Left lung (tissue), 10 donors: ENCODE data around the gene SMC2. TPM values are rescaled to one million over a fixed set of nuclear protein-coding genes. Genes with fewer than 3 reads are reported as not detected.
A peak's percentile ranks its signal among the peaks of the same experiment; 100 is the strongest.

Experiments used
- ATAC-seq: fragments of 200-7000 bp; cut with Tn5 transposase; one replicate; pipeline ENCODE4 v1.9.1; 2020; ENCODE audit warnings: moderate library complexity
- DNase-seq, 4 donors: peaks; one replicate each; pipeline ENCODE4 v3.0.0-alpha.2; 2013 to 2020
- H3K27ac ChIP-seq, 2 donors: fragments of 200-600 bp; sonication (generic) in 1 of 2; one replicate each; pipeline versions ENCODE4 v1.5.0 to v1.8.0; 2020 to 2021
- H3K27me3 ChIP-seq, 2 donors: fragments of 200-600 bp; sonication (generic) in 1 of 2; one replicate each; pipeline versions ENCODE4 v1.5.0 to v1.8.0; 2020 to 2021
- H3K36me3 ChIP-seq, 2 donors: fragments of 200-600 bp; sonication (generic) in 1 of 2; one replicate each; pipeline versions ENCODE4 v1.5.0 to v1.8.0; 2020 to 2021
- H3K4me1 ChIP-seq, 2 donors: fragments of 200-600 bp; one replicate each; pipeline ENCODE4 v1.8.0; 2021
- H3K4me3 ChIP-seq, 2 donors: fragments of 200-600 bp; sonication (generic) in 1 of 2; one replicate each; pipeline versions ENCODE4 v1.5.0 to v1.8.0; 2020 to 2021; ENCODE audit warnings: mild to moderate bottlenecking in 1 of 2
- H3K9me3 ChIP-seq, 2 donors: fragments of 200-600 bp; sonication (generic) in 1 of 2; one replicate each; pipeline versions ENCODE4 v1.5.0 to v1.8.0; 2020 to 2021
- intact Hi-C, 2 donors: fragments of 100-400 bp; cut with DNase I; formaldehyde crosslinking; loops; one replicate each; pipeline versions ENCODE4 v1.11.2 to v1.14.2; 2022
- polyA plus RNA-seq, 6 donors: library from polyadenylated mRNA; unstranded; fragments of 120-200 nt; gene quantifications; one replicate each; pipeline ENCODE4 v1.2.1, GENCODE V29; 2013; ENCODE audit not compliant: insufficient read length in 6 of 6
- total RNA-seq, 2 donors: library from RNA; stranded (reverse); fragmentation: NEBNext Ultra II Directional; extraction: Animal tissue kit (Norgen Biotek cat#: 25700); gene quantifications; one replicate each; pipeline ENCODE4 v1.2.1, GENCODE V29; 2021
- TF ChIP-seq, protein P1 (sequence below), 2 donors: fragments of 200-600 bp; sonication (generic) in 1 of 2; IDR thresholded peaks; one replicate each; pipeline versions ENCODE4 v1.5.0 to v1.8.0; 2021; ENCODE audit warnings: antibody characterized with exemption in 2 of 2
- donor health status: DM: no; HTN: yes; CAD: no.
- donor health status: DM: no; HTN: no; CAD: no.

SMC2 gene
- total and polyA plus RNA-seq, 8 donors = 14.9 to 49.4 (median 31.5) TPM

DNA sequence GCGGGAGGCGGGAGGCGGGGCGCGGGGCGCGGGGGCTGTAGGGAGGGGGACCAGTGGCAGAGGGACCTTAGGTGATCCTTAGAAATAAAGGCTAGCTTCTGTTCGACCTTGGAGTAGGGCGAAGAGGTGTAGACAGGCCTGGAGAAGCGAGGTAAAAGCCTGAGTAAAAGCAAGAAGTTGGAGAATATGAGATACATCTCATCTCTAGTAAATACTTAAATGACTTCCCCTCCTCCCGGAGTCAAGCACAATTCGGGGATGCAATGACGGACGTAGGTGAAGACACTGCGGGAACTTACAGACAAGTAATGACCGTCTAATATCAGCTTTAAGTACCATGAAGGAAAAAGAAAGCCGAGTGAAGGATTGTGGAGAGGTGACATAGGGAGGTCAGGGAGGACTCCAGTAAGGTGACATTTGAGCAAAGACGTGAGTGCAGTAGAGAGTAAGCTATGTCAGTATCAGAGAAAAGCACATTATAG, 466 bp downstream of the SMC2 start:
- Histone ChIP-seq H3K36me3 (no peaks in the 10 kb centered on the region), H3K27me3 (no peaks in the 10 kb centered on the region), H3K9me3 (no peaks in the 10 kb centered on the region), H3K27ac (peak overlapping the region; percentile 96 to 97), H3K4me3 (peak overlapping the region; percentile 50 to 68), H3K4me1 (peaks cover 0 to 41% of the 10 kb centered on the region in 2 donors)
- DNase-seq (no peak), ATAC-seq (no peak)
- intact Hi-C loops = no loop called here
- TF ChIP-seq, protein P1, sequence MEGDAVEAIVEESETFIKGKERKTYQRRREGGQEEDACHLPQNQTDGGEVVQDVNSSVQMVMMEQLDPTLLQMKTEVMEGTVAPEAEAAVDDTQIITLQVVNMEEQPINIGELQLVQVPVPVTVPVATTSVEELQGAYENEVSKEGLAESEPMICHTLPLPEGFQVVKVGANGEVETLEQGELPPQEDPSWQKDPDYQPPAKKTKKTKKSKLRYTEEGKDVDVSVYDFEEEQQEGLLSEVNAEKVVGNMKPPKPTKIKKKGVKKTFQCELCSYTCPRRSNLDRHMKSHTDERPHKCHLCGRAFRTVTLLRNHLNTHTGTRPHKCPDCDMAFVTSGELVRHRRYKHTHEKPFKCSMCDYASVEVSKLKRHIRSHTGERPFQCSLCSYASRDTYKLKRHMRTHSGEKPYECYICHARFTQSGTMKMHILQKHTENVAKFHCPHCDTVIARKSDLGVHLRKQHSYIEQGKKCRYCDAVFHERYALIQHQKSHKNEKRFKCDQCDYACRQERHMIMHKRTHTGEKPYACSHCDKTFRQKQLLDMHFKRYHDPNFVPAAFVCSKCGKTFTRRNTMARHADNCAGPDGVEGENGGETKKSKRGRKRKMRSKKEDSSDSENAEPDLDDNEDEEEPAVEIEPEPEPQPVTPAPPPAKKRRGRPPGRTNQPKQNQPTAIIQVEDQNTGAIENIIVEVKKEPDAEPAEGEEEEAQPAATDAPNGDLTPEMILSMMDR (IDR thresholded peaks at IDR 0.05) = no peak

DNA sequence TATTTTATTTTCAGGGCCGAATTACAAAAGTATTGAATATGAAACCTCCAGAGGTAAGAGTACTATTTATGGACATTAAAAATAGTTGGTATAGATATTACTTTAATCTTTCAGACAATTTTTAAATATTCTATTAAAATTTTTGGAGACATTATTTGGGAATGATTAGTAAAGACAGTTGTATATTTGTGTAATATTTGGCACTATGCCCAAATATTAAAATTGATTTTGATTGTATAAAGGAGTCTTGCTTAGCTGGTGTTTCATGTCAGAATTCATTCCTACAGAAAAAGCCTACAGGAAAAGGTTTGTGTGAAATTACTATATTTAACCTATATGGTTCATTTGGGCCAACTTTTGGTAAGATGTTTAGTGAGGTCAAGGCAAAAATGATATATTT, 5.5 kb downstream of the SMC2 start:
- no peak for DNase-seq
- Histone ChIP-seq H3K4me1 (peaks cover 0 to 10% of the 10 kb centered on the region in 2 donors), H3K27me3 (no peaks in the 10 kb centered on the region), H3K27ac (no peak overlapping the region), H3K36me3 (peaks cover 0 to 46% of the 10 kb centered on the region in 2 donors), H3K9me3 (no peaks in the 10 kb centered on the region), H3K4me3 (no peak overlapping the region)
- ATAC-seq = no peak
- TF ChIP-seq, protein P1 (IDR thresholded peaks at IDR 0.05) = no peak
- intact Hi-C loops = no loop called here

DNA sequence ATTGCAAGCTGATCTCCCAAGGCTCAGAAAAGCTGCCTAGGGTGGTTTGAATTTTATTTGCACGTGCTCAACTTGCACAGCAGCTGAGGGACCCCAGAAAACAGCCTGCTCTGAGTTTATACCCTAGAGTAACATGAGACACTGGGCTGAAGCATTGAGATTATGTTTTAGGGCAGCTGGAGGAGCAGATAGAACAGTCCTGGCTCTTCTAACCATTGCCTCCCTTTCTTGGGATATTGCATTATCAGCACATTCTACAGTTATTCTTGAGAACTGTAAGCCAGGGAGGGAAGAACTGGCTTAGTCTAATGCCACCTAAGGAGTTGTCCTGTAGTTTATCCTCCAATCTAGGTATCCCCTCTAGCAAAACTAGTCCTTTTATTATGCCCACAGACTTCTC, 10.3 kb downstream of the SMC2 start:
- DNase-seq = no peak
- H3K4me1 ChIP-seq = no peaks in the 10 kb centered on the region
- TF ChIP-seq, protein P1 (IDR thresholded peaks at IDR 0.05) = no peak
- H3K27ac ChIP-seq = no peak overlapping the region
- H3K36me3 ChIP-seq = peaks cover 0 to 86% of the 10 kb centered on the region in 2 donors
- no peak for ATAC-seq
- no peak overlapping the region for H3K4me3 ChIP-seq
- no peaks in the 10 kb centered on the region for H3K27me3 ChIP-seq
- intact Hi-C loops = no loop called here
- H3K9me3 ChIP-seq = no peaks in the 10 kb centered on the region

DNA sequence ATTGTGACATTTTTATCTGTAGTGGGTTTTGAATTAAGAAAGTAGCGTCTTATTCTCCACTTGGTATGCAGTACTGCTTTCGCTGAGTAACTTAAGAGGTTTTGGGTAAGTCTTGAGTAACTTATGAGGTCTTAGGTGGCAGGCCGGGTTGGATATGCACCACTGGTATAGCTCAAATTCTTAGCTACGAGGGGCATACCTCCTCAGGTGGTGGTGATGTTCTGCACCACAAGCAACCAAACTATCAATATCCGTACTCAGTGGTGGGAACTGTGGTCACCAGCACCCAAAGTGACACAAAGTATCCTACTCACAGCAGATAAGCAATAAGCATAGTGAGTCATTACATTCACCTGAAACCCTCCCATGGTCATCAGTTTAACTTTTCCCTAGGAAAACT, 13.7 kb downstream of the SMC2 start:
- DNase-seq (no peak), ATAC-seq (no peak)
- no peaks in the 10 kb centered on the region for H3K4me1 ChIP-seq
- H3K9me3 ChIP-seq = no peaks in the 10 kb centered on the region
- intact Hi-C loops = no loop called here
- TF ChIP-seq, protein P1 (IDR thresholded peaks at IDR 0.05) = no peak
- no peak overlapping the region for H3K27ac ChIP-seq
- peaks cover 0 to 65% of the 10 kb centered on the region in 2 donors for H3K36me3 ChIP-seq
- H3K27me3 ChIP-seq = no peaks in the 10 kb centered on the region
- H3K4me3 ChIP-seq = no peak overlapping the region

DNA sequence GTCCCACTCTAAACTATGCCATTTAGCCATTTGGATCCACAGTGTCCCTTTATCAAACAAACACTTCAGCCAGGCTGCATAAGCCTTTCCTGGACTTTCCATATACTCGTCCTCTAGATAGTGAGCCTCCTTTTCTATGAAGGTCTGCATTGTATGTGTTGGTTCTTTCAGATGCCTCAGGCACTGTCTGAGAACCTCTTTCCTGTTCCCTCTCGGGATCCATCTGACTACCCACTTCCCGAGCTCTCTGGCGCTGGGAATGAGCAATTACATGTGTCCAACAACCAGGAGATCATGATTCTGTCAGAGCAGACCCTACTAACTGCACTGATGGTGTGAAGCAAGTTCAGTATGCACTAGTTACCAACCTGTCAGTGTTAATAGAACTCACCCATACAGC, 14.2 kb downstream of the SMC2 start:
- Histone ChIP-seq H3K27me3 (no peaks in the 10 kb centered on the region), H3K27ac (no peak overlapping the region), H3K36me3 (peaks cover 0 to 64% of the 10 kb centered on the region in 2 donors), H3K4me1 (no peaks in the 10 kb centered on the region), H3K4me3 (no peak overlapping the region), H3K9me3 (no peaks in the 10 kb centered on the region)
- no peak for DNase-seq
- TF ChIP-seq, protein P1 (IDR thresholded peaks at IDR 0.05) = no peak
- intact Hi-C loops = no loop called here
- no peak for ATAC-seq
